IPS-18c (cell line): ENCODE data around the gene RERE.

Experiments
- H3K4me3 ChIP-seq: 2 replicates; pipeline ENCODE4 v1.7.0; 2013; ENCODE audit warnings: low read depth, mild to moderate bottlenecking, low read length, moderate library complexity; ENCODE audit not compliant: insufficient read depth
- H3K9me3 ChIP-seq: one replicate; pipeline ENCODE4 v1.6.1; 2013; ENCODE audit warnings: mild to moderate bottlenecking, low read length, moderate library complexity; ENCODE audit not compliant: control insufficient read depth, insufficient read depth

RERE gene

DNA sequence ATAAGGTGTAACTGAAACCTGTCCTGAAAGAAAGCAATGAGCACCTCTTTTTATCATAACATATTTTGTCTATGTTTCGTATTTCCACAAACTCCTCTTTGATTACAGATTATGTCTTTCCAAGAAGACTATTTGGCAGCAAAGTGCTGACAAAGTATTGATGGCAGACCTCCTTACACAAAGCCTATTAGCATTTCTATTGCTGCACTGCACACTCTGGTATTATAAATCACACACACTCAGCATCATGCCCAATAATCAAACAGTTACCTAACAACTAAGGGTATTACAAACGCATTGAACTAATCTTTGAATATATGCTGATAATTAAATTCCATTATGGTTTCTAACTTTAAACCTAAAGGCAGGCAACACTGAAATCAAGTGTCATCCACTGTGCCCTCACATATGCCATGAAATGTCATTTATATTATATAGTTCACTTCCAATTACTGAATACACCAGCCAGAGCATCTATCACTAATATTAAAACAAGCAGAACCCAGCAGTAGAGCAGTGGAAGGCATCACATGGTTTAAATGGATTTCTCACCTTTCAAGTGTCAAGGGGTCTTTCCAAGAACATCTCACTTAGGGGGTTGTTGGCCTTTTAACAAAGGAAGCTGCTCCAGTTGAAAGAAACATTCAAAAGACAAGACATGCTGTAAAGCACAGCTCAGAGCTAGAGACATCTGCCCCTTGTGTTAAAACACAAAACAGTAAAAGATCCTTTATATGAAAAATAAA lies 239.1 kb downstream of the RERE start:
- Histone ChIP-seq H3K4me3 (no peak overlapping the region), H3K9me3 (no peaks in the 10 kb centered on the region)

DNA sequence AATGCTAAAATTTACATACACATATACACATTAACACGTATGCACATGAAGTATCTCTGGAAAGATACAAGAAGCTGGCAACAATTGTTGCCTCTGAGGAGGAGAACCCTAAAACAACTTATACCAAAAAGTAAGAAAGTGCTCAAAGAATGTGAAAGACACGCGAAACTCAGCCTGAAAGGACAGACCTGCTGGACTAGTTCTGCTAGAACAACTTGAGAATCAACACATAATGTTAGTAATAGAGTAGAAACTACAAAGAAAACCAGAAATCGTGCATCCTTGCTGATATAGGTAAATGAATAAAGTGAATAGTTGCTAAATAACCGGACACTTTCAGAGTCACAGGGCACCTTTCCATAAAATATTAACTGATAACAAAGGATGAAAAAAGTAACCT lies 242.5 kb downstream of the RERE start:
- Histone ChIP-seq H3K9me3 (no peaks in the 10 kb centered on the region), H3K4me3 (no peak overlapping the region)

DNA sequence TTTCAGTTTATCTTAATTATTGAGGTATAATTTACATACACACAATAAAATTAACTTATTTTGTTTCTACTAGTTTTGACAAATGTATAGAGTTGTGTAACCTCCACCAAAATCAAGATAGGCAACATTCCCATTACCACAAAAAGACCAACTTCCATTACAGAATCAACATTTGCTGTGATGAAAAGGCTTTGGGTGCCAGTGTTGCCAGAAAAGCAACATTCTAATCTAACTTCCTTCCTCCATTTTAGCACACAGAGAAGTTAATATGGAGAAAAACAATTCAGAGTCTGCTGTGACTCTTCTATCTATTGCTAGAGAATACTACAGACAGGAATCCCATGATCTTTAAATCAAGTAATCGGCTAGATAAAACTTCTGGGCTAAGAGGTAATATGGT lies 245.3 kb downstream of the RERE start:
- Histone ChIP-seq H3K4me3 (no peak overlapping the region), H3K9me3 (no peaks in the 10 kb centered on the region)

DNA sequence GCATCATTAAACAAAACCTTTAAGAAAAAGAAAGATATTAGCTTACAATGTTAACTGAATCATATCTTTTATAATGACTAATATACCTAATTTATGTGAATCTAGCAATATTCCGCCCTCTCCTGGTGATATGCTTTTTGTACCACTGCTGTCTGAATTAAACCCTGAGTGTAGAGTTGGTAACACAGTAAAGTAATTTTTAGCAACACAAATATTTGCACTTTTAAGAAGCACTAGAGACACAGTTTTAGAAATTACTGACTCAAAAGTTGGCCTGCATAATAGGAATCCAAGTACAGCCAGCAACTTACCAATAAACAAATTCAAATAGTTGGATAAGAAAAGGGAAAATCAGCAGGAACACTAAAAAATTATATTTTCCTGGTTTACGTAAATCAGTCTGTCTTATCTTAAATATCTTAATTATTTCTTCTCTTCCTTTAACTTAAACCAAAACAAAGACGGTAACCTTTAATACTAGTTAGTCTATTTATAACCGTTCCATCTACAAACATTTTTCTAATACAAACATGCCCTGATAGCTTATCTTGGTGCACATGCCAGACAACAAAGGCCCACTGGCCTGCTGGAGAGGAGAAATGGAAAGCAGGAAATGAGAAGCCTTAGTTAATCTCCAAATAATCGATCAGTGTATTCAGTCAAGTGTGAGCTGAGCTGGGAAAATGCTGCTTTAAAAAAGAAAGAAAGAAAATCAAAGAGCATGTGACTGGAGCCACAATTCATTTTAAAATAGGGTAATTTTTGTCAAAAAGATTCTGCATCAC lies 246.0 kb downstream of the RERE start:
- Histone ChIP-seq H3K4me3 (no peak overlapping the region), H3K9me3 (no peaks in the 10 kb centered on the region)

DNA sequence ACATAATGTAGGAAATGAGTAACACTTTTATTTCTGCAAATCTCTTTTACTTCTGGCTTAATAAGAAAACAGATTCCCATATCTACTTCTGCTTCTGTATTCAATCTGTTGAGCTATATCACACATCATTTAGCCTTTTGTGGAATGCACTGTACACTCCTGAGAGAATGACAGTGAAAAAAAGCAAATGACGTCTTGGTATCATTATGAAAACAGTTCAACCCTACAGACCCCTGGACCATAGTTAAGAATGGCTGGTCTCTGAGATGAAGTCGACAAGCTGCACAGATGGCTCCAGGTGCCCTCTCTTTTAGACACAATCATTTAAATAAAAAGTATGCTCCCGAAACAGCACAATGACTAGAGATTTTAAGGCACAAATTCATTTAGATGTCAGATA lies 247.0 kb downstream of the RERE start:
- Histone ChIP-seq H3K9me3 (no peaks in the 10 kb centered on the region), H3K4me3 (no peak overlapping the region)

DNA sequence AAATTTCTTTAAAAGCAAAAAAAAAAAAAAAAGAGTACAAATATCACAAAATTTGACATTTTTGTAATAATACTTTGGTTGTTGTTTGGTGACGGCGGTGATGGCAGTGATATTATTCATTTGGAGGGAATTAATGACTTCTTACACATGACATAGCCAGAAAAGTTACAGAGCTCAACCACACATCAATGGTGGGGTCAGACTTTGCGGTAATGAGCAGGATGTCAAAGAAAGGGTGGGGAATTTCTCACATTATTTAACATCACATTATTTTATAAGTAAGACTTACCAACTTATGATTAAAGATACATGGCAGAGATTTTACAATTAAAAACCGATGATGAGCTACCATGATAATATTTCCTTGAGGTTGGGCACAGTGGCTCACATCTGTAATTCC lies 248.2 kb downstream of the RERE start:
- Histone ChIP-seq H3K4me3 (no peak overlapping the region), H3K9me3 (no peaks in the 10 kb centered on the region)

DNA sequence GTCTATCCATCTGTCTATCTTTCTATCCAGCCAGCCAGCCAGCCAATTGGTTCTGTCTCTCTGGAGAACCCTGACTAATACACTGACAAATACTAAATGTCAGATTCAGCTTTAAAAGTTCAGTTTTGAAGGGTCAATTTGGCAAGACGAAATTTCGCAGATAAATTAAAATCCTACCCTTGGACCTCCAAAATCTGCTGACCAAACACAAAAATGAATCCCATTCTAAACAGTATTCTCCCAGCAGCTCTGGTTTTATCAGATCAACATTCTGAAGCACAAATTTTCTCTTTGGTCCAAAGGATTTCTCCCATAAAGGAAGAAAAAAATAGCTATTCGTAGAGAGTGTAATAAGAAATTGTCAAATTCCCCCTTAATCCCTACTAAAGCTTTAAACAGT lies 248.6 kb downstream of the RERE start:
- Histone ChIP-seq H3K9me3 (no peaks in the 10 kb centered on the region), H3K4me3 (no peak overlapping the region)

DNA sequence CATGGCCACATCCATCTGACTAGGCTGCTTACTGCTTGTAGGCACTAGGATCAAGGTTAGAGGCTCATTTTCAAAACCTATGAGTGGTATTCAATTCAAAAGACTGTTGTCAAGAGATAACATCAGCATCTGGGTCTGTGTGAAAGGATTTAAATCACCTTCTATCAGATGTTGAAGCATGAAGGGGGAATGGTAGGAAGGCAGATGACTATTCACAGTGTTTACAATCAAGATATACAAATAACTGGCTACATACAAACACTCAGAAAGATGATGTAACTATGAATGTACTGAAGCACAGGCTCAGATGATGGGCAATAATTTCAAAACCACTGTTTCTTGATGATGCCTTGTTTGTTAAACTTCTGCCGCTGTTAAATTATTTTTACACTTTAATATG lies 250.3 kb downstream of the RERE start:
- H3K4me3 ChIP-seq: no peak overlapping the region
- H3K9me3 ChIP-seq: no peaks in the 10 kb centered on the region

DNA sequence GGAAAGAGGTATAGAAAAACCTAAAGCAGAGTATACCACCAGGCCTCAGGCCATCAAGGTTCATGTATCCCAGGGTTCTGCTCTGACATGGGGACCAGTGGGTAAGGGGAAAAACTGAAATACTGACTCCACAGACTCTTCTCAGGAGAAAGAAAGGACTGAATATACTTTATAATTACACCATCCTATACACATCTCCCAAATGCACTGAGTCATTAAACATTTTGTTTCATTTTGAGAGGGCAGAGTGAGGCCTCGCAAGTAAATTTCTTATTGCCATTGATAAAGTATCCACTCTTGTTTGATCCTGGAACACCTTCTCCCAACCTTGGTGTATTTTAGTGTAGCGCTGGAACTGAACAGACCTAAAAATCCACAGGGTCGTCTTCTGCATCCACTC lies 251.6 kb downstream of the RERE start:
- Histone ChIP-seq H3K4me3 (no peak overlapping the region), H3K9me3 (no peaks in the 10 kb centered on the region)

DNA sequence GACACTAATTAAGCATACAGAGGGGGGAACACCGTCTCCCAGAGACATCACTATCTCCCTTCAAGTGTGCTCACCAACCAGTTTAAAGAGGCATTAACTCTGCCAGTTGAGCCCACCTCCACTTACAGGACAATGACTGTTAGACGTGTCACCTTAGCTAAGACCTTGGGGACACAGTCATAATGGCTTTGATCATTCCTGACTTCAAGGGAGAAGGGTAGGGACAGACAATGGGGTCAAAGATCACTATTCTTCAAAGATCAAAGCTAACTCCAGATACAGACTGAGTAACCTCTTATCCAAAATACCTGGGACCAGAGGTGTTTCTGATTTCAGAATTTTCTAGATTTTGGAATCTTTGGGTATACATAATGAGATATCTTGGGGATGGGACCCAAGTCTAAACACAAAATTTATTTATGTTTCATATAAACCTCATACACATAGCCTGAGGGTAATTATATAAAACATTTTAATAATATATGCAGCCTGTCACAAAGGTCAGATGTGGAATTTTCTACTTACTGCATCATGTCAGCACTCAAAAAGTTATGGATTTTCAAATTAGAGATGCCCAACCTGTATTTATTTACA lies 253.4 kb downstream of the RERE start:
- H3K4me3 ChIP-seq: no peak overlapping the region
- no peaks in the 10 kb centered on the region for H3K9me3 ChIP-seq

DNA sequence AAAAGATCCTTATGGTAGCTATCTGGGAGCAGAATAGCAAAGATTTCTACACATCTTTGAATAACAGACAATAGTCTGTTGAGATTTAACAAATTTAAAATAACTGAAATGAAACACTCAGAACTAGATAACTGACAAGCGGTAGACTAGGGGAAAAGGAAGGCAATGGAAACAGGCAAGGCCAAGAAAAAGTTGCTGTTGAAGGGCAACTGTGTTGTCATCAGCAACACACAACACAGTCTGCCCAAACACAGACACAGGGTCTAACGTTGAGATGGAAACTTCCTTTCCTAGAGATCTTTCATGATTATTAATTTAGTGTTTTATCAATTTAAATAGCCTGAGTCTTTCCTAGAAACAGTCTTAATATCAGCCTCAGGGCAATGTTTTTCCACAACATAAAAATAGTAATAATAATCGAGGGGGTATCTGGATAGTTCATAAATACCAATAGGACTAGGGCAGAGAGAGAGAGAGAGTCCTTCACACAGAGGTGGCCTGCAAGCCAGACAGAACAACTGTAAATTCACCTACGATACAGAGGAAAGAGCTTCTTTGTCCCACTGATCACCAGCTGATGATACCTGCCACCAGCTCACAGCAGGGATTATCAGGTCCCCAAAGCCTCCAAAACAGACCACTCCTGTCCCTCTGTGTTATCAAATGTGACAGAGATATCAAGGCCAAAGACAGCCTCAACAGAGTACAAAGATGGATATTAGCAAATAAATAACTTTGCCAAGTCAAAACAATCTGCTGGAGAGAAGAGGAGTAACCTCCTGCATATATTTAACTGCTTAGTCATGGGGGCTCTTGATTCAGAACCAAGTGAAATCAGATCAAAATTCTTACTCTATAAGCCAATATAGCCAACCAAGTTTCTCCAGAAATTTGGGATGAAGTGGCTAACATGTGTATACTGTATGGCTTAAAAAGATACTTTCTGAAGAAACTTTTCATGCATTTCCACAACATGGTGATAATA lies 254.3 kb downstream of the RERE start:
- Histone ChIP-seq H3K9me3 (no peaks in the 10 kb centered on the region), H3K4me3 (no peak overlapping the region)

DNA sequence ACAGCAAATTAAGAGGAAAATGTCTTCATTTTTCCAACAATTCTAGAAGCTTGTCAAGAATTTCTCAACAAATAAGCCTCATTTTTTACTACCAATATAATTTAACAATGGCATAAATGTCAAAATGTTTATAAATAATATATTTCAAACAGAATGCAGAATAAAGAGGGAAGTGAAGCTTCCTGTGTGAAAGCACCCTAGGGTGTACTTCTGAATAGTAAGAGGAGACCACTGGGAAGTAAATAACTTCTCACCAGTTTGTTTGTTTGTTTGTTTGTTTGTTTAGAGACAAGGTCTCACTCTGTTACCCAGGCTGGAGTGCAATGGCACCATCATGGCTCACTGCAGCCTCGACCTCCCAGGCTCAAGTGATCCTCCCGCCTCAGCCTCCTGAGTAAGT lies 255.2 kb downstream of the RERE start:
- no peak overlapping the region for H3K4me3 ChIP-seq
- no peaks in the 10 kb centered on the region for H3K9me3 ChIP-seq

DNA sequence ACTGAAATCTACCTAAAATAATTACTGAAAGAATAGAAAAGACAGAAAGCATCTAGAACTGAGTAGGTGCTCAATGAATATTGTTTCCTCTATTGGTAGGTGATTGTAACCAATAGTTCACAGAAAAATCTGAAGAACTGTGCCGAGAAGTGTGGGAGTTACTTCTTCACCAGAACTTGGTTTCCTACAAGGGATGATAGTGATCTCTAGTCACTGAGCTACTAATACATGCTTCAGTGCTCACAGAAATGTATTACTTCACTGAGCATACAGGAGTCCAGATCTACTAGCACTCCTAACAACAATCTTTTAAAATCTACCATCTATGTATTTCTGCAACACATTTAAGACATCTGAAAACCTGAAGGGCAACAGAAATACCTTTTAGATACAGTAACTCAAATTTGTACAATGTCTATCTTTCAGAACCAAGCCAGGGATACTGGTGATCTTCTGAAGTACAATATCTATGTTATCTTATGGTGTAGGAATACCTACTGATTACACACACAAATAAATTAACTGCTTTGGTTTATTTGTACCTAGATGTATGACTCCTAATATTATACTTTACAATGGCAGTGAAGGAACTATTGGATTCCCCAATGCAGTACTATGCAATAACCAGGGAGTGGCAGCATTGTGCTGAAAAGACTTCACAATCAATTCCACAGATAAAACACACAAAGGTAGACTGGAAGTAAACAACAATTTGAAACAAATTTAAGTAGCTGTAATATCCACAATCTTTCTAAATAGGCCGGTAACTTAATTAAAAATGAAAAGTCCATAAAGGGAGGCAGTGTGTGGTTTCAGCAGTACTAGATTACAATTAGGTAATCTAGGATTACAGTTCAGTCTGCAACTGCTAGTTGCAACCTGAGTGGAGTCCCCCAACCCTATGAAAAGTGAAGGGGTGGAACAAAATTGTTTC lies 256.6 kb downstream of the RERE start:
- no peak overlapping the region for H3K4me3 ChIP-seq
- no peaks in the 10 kb centered on the region for H3K9me3 ChIP-seq

DNA sequence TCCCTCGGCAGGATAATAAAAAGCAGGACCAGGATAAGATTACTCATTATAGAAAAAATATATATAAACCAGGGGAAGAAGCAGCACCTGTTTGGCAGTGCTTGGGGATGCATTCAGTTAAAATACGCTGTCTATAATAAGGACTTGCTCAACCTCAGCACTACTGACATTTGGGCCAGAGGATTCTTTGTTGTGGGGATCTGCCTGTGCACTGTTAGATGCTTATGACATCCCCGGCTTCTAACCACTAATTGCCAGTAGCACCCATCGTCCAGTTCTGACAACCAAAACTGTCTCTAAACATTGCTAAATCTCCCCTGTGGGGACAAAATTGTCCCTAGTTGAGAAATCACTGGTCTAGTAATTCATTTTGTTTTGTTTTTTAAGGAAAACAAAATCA lies 257.4 kb downstream of the RERE start:
- Histone ChIP-seq H3K4me3 (no peak overlapping the region), H3K9me3 (no peaks in the 10 kb centered on the region)

DNA sequence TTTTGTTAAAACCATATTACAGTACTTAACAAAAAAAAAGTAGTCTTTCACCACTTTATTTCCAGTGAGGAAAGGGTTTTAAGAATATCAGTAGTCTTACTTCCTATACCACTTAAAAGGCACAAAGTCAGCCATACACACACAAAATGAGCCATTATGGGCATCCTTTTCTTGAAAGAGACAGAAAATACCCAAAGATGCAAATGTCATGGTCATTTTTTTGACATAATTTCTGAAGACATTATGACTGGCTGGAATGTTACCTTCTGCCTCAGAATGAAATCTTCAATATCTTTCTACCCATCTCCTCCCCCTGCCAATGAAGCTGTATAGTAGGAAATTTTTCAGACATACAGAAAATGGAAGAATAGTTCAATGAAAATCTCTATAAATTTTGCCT lies 261.9 kb downstream of the RERE start:
- Histone ChIP-seq H3K9me3 (no peaks in the 10 kb centered on the region), H3K4me3 (no peak overlapping the region)

DNA sequence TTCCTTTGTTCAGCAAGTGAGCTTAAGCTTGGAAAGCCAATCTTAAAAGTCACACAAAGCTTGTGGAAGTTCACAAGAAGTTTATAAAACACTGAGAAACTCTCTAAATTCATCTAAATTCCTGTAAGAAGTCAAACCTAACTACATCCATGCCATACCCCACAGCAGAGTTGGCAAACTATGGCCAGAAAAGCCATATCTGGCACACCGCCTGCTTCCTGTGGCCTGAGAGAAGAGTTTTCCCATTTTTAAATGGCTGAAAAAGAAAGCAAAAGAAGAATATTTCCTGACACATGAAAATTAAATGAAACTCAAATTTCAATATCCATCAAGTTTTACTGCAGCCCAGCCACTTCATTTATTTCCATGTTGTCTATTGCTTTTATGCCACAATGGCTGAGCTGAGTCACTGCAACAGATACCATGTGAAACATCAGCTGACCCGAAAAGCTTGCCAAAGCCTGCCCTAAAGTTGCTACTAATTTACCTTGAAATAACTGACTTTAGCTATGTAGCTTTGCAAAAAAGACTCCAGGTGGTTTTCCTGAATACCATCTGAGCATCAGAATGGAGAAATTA lies 262.4 kb downstream of the RERE start:
- Histone ChIP-seq H3K9me3 (no peaks in the 10 kb centered on the region), H3K4me3 (no peak overlapping the region)
